HepG2 (cell line): ENCODE data around the gene S100A5. TPM values are rescaled to one million over a fixed set of nuclear protein-coding genes. Genes with fewer than 3 reads are reported as not detected.

Experiments used
- AHR ChIP-seq: IDR thresholded peaks from 2 replicates; pipeline ENCODE4 v1.6.1; 2018; ENCODE audit warnings: missing genetic modification reagents, missing compliant biosample characterization
- ERF ChIP-seq: IDR thresholded peaks from 2 replicates; pipeline ENCODE4 v1.6.1; 2018; ENCODE audit warnings: missing biosample characterization, missing genetic modification reagents
- FOXC1 ChIP-seq: sonication (generic); formaldehyde crosslinking; IDR thresholded peaks from 2 replicates; pipeline ENCODE4 v1.8.0; 2022; ENCODE audit warnings: mild to moderate bottlenecking, missing genetic modification reagents, borderline replicate concordance
- GABPA ChIP-seq, 2 experiments: IDR thresholded peaks; 2 replicates each; pipeline ENCODE4 v1.6.1; 2011 to 2016; ENCODE audit warnings: low read depth in 2 of 2, low read length in 1 of 2, missing biosample characterization in 1 of 2, missing genetic modification characterization in 1 of 2
- HDAC1 ChIP-seq: sonication (generic); formaldehyde crosslinking; IDR thresholded peaks from 2 replicates; pipeline ENCODE4 v1.5.1; 2020; ENCODE audit warnings: mild to moderate bottlenecking, missing genetic modification reagents
- MED8 ChIP-seq: sonication (generic); formaldehyde crosslinking; IDR thresholded peaks from 2 replicates; pipeline ENCODE4 v1.8.1; 2023; ENCODE audit warnings: mild to moderate bottlenecking, missing genetic modification reagents; ENCODE audit not compliant: insufficient replicate concordance
- POLR2A ChIP-seq, 2 experiments: IDR thresholded peaks; 2 replicates each; pipeline ENCODE4 v1.6.1; 2011; ENCODE audit warnings: low read depth in 2 of 2, low read length in 2 of 2, mild to moderate bottlenecking in 1 of 2, moderate library complexity in 1 of 2; ENCODE audit not compliant: insufficient read depth in 1 of 2
- RORA ChIP-seq: sonication (generic); formaldehyde crosslinking; IDR thresholded peaks from 2 replicates; pipeline ENCODE4 v1.5.0; 2020; ENCODE audit warnings: mild to moderate bottlenecking, missing genetic modification reagents, moderate library complexity
- SMAD3 ChIP-seq: sonication (generic); formaldehyde crosslinking; IDR thresholded peaks from 2 replicates; pipeline ENCODE4 v1.4.0; 2020; ENCODE audit warnings: missing genetic modification reagents
- SOX13 ChIP-seq, 3 experiments: fragments of 450-650 bp in 1 of 3; sonication (generic) in 1 of 3; formaldehyde crosslinking in 1 of 3; IDR thresholded peaks in 2 of 3; conservative IDR thresholded peaks in 1 of 3; 2 replicates each; pipeline versions ENCODE4 v1.5.0 to v1.6.1; 2016 to 2020; ENCODE audit warnings: antibody characterized with exemption in 1 of 3, mild to moderate bottlenecking in 1 of 3, missing compliant biosample characterization in 1 of 3, missing genetic modification reagents in 1 of 3, moderate library complexity in 1 of 3
- TBL1XR1 ChIP-seq: fragments of 150-350 bp; IDR thresholded peaks from 2 replicates; pipeline ENCODE4 v1.6.1; 2014; ENCODE audit warnings: borderline replicate concordance, low read length; ENCODE audit not compliant: partially characterized antibody
- TGIF2 ChIP-seq: IDR thresholded peaks from 2 replicates; pipeline ENCODE4 v1.6.1; 2016; ENCODE audit warnings: control low read depth, missing compliant biosample characterization
- ZFP36 ChIP-seq: fragments of 150-350 bp; IDR thresholded peaks from 2 replicates; pipeline ENCODE4 v1.6.1; 2018; ENCODE audit warnings: borderline replicate concordance, low read length, low read depth; ENCODE audit not compliant: partially characterized antibody
- ZFYVE20 ChIP-seq: sonication (generic); formaldehyde crosslinking; IDR thresholded peaks from 2 replicates; pipeline ENCODE4 v1.8.0; 2023; ENCODE audit warnings: low read depth, mild to moderate bottlenecking, moderate library complexity, missing genetic modification reagents, borderline replicate concordance
- ZMYM4 ChIP-seq: sonication (generic); formaldehyde crosslinking; IDR thresholded peaks from 2 replicates; pipeline ENCODE4 v1.8.1; 2023; ENCODE audit warnings: mild to moderate bottlenecking, missing genetic modification reagents
- ZNF562 ChIP-seq: sonication (generic); formaldehyde crosslinking; IDR thresholded peaks from 2 replicates; pipeline ENCODE4 v1.8.0; 2022; ENCODE audit warnings: missing genetic modification reagents, borderline replicate concordance
- ZNF605 ChIP-seq: sonication (generic); formaldehyde crosslinking; IDR thresholded peaks from 2 replicates; pipeline ENCODE4 v1.8.0; 2022; ENCODE audit warnings: mild to moderate bottlenecking, missing genetic modification reagents
- ZNF614 ChIP-seq: IDR thresholded peaks from 2 replicates; pipeline ENCODE4 v1.6.1; 2018; ENCODE audit warnings: missing biosample characterization, missing genetic modification reagents, inconsistent platforms, borderline replicate concordance
- ZNF772 ChIP-seq: sonication (generic); formaldehyde crosslinking; IDR thresholded peaks from 2 replicates; pipeline ENCODE4 v1.5.0; 2020; ENCODE audit warnings: mild to moderate bottlenecking, missing genetic modification reagents
- polyA plus RNA-seq, 8 experiments: library from polyadenylated mRNA; depleted of rRNA in 3 of 8; stranded (reverse) in 7 of 8; unstranded in 1 of 8; fragments of >200 nt; fragmentation: Illumina TruSeq in 4 of 8; extraction: Trizol in 4 of 8; gene quantifications; 2 replicates each; pipeline versions ENCODE4 v1.2.1 to v1.2.3, GENCODE V29; 2011 to 2016; ENCODE audit warnings: low read depth in 4 of 8, missing spikeins in 1 of 8, mixed read lengths in 1 of 8; ENCODE audit not compliant: insufficient read depth in 1 of 8
- total RNA-seq, 5 experiments: library from RNA; depleted of rRNA; stranded (reverse); fragments of >200 nt; fragmentation: Illumina TruSeq; extraction: Trizol; gene quantifications; 2 replicates each; pipeline ENCODE4 v1.2.3, GENCODE V29; 2016; ENCODE audit warnings: low read depth in 1 of 5
- TF ChIP-seq, protein P1 (sequence below): sonication (generic); formaldehyde crosslinking; IDR thresholded peaks from 2 replicates; pipeline ENCODE4 v1.8.1; 2023; ENCODE audit warnings: mild to moderate bottlenecking, missing genetic modification reagents, borderline replicate concordance
- TF ChIP-seq, protein P2 (sequence below): sonication (generic); formaldehyde crosslinking; IDR thresholded peaks from 2 replicates; pipeline ENCODE4 v1.4.0; 2020; ENCODE audit warnings: missing genetic modification reagents
- TF ChIP-seq, protein P3 (sequence below): sonication (generic); formaldehyde crosslinking; IDR thresholded peaks from 2 replicates; pipeline ENCODE4 v1.5.1; 2020; ENCODE audit warnings: mild to moderate bottlenecking, missing genetic modification reagents, moderate library complexity

S100A5 gene
- total and polyA plus RNA-seq, 2 of the 13 experiments (the other 11 are each of a cell fraction or from before 2014, with no cell fraction given): not detected

DNA sequence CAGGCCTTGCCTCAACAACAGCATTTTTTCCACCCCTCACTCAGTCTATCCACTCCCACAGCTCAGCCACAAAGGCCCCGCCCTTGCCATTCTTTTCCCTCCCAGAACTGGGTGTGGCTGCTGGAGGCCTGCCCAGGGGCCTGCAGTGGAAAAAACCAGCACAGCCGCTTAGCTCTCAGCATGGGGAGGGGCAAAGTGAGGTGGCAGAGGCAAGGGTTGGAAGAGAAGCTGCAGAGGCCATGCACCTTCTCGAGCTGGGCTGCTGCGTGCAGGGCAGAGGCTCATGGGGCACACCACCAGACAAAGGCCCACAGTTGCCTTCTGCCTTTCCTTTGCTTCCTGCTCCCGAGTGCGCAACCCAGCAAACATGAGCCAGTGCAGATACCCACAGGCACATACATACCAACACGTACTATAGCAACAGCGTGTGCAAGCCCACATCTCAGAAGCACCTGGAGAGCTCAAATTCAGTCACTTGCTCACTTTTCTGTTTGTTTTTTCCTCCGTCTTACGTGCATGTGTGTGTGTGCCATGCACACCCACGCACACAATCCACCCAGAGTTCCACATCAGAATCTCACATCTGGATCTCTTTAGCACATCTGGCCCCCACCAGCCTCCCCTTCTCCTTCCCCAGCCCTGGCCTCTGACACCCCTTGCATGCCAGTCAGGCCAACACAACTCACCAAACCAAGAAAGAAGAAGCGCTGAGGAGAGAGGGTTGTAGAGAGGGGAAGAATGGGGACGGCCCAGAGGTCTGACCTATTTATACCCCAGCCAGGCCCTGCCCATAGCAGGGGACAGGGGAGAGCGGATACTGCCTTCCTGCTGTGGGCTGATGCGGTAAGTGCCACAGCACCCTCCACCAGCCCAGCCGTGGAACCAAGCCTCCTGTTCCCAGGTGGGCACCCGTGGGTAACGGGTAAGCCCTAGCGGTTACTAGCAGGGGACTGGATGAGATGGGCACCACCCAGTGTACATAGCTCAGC lies 4.6 kb upstream of the S100A5 start, which contains the start of gene S100A4 (continued):
- TF ChIP-seq, protein P1, sequence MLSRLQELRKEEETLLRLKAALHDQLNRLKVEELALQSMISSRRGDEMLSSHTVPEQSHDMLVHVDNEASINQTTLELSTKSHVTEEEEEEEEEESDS (CRISPR knock-in tag): no peak
- TF ChIP-seq ZMYM4 (CRISPR knock-in tag): 0 out of 2 replicates have a peak, but pooled peaks have one; percentile 43
- no peak for TF ChIP-seq ZFP36
- TF ChIP-seq, protein P2, sequence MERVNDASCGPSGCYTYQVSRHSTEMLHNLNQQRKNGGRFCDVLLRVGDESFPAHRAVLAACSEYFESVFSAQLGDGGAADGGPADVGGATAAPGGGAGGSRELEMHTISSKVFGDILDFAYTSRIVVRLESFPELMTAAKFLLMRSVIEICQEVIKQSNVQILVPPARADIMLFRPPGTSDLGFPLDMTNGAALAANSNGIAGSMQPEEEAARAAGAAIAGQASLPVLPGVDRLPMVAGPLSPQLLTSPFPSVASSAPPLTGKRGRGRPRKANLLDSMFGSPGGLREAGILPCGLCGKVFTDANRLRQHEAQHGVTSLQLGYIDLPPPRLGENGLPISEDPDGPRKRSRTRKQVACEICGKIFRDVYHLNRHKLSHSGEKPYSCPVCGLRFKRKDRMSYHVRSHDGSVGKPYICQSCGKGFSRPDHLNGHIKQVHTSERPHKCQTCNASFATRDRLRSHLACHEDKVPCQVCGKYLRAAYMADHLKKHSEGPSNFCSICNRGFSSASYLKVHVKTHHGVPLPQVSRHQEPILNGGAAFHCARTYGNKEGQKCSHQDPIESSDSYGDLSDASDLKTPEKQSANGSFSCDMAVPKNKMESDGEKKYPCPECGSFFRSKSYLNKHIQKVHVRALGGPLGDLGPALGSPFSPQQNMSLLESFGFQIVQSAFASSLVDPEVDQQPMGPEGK (CRISPR knock-in tag): peak; percentile 67
- TF ChIP-seq ZNF614 (CRISPR knock-in tag): peak; percentile 69; the same call in 1 of the 2 replicates
- no peak for TF ChIP-seq ZFYVE20 (CRISPR knock-in tag)
- TF ChIP-seq SOX13 (IDR thresholded peaks at IDR 0.05): no peak
- TF ChIP-seq SOX13 (CRISPR knock-in tag; conservative IDR thresholded peaks at IDR 0.05 in 1 of 2, IDR thresholded peaks at IDR 0.05 in 1 of 2): peak in 1 of 2 experiments; percentile 51; a peak in 1 of 4 replicates
- peak; percentile 41; the same call in 1 of the 2 replicates for TF ChIP-seq ZNF605 (CRISPR knock-in tag)
- TF ChIP-seq GABPA (IDR thresholded peaks at IDR 0.05; ENCODE audit: low read depth, low read length): no peak
- TF ChIP-seq GABPA (CRISPR knock-in tag; IDR thresholded peaks at IDR 0.05; ENCODE audit: low read depth): no peak
- peak; percentile 51 to 82 for TF ChIP-seq POLR2A (IDR thresholded peaks at IDR 0.05; ENCODE audit: insufficient read depth in 1 of 2, low read depth in 2 of 2, low read length in 2 of 2)
- TF ChIP-seq AHR (CRISPR knock-in tag): no peak
- no peak for TF ChIP-seq ZNF562 (CRISPR knock-in tag)
- TF ChIP-seq SMAD3 (CRISPR knock-in tag): no peak
- peak; percentile 34; the same call in 1 of the 2 replicates for TF ChIP-seq FOXC1
- TF ChIP-seq, protein P3, sequence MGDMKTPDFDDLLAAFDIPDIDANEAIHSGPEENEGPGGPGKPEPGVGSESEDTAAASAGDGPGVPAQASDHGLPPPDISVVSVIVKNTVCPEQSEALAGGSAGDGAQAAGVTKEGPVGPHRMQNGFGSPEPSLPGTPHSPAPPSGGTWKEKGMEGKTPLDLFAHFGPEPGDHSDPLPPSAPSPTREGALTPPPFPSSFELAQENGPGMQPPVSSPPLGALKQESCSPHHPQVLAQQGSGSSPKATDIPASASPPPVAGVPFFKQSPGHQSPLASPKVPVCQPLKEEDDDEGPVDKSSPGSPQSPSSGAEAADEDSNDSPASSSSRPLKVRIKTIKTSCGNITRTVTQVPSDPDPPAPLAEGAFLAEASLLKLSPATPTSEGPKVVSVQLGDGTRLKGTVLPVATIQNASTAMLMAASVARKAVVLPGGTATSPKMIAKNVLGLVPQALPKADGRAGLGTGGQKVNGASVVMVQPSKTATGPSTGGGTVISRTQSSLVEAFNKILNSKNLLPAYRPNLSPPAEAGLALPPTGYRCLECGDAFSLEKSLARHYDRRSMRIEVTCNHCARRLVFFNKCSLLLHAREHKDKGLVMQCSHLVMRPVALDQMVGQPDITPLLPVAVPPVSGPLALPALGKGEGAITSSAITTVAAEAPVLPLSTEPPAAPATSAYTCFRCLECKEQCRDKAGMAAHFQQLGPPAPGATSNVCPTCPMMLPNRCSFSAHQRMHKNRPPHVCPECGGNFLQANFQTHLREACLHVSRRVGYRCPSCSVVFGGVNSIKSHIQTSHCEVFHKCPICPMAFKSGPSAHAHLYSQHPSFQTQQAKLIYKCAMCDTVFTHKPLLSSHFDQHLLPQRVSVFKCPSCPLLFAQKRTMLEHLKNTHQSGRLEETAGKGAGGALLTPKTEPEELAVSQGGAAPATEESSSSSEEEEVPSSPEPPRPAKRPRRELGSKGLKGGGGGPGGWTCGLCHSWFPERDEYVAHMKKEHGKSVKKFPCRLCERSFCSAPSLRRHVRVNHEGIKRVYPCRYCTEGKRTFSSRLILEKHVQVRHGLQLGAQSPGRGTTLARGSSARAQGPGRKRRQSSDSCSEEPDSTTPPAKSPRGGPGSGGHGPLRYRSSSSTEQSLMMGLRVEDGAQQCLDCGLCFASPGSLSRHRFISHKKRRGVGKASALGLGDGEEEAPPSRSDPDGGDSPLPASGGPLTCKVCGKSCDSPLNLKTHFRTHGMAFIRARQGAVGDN (CRISPR knock-in tag): peak; percentile 91
- TF ChIP-seq TBL1XR1: no peak
- TF ChIP-seq TGIF2 (CRISPR knock-in tag): 0 out of 2 replicates have a peak, but pooled peaks have one; percentile 48
- TF ChIP-seq RORA (CRISPR knock-in tag): no peak
- TF ChIP-seq ERF: peak; percentile 38; the same call in 1 of the 2 replicates
- peak; percentile 88 for TF ChIP-seq ZNF772 (CRISPR knock-in tag)
- no peak for TF ChIP-seq MED8 (CRISPR knock-in tag)
- peak; percentile 28; the same call in 1 of the 2 replicates for TF ChIP-seq HDAC1 (CRISPR knock-in tag)
